Activated naive CD8-positive, alpha-beta T cell treated with anti-CD3 and anti-CD28 coated beads, Interleukin-2, amount 50 U/mL, for 16 hours (primary cell): Measurements from ENCODE around the gene THUMPD3.

Experiments
- DNase-seq: peaks from one replicate; pipeline ENCODE4 v3.0.0-alpha.2; 2020; ENCODE audit warnings: low read depth, low spot score

The THUMPD3 gene

DNA sequence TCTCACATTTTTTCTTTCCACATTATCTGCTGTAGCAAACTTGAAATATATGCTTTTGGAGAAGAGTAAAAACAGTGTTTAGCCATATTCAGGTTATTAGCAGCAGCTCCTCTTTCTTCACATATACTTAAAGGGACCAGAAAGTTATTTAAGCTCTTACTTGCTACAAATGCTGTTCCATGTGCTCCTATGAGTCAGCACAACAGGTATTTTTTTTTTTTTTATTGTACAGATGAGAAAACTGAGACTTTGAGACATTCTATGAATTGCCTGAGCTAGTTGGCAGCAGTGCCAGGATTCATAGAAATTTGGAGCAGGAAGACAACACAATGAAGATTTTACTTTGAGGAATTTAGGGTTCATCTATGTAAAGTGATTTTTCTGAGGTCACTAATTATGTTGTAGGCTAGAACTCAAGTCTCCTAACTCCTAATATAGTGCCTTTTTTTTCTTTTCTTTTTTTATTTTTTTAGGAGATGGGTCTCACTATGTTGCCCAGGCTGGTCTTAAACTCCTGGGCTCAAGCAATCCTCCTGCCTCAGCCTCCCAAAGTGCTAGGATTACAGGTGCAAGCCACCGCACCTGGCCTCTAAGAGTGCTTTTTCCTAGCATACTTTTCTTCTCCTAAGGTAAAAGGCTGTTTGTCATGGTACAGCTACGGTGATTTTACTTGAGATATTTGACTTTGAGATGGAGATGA is 58.1 kb downstream of the THUMPD3 start:
- DNase-seq = no peak

DNA sequence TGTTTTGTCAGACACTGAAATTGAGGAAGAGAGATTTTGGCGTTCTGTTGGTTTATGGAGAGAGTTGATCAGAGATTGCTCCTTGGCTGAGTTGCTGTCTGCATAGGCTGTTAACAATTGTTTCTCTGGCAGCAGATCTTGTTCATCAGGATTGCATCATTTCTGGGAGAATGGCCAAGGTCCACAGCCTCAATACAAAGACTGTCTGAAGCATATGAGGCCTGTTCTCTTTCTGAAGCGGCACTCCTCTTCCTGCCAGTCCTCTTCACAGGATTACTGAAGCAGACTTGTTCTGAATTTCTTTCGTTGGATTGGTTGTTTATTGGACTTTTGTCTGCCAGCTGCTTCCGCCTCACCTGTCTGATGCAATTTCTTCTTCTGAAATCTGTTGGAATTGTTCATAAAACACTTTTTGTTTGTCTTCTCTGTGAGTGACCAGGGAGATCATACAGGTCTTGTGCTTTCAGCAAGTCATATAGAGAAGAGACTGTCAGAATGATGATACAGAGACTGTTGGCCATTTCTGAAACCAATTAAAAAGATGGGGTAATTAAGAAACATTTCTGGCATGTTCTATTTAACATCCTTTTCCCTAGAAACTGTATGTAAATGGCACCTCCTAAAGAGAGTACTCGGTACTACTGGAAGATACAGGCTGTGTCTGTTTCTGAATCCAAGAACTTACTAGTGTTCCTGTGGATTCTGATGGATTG is 60.0 kb downstream of the THUMPD3 start:
- no peak for DNase-seq

DNA sequence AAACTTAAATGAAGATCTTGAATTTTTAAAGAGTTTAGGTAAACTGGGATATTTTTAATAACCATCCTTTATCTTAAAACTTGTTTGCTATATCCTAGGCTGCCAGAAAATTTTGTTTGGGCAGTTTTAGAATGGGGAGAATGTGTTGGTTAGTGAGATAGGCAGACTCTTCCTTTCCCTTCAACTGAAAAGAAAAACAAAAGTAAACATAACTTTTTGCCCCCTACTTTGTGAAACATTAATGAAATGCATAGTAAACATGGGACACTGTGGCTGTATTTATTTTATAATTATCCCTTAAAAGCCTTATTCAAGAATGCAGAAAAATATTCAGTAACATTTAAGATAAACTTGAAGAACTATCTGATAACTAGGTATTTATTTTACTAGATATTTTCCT is 65.6 kb downstream of the THUMPD3 start:
- DNase-seq = no peak

DNA sequence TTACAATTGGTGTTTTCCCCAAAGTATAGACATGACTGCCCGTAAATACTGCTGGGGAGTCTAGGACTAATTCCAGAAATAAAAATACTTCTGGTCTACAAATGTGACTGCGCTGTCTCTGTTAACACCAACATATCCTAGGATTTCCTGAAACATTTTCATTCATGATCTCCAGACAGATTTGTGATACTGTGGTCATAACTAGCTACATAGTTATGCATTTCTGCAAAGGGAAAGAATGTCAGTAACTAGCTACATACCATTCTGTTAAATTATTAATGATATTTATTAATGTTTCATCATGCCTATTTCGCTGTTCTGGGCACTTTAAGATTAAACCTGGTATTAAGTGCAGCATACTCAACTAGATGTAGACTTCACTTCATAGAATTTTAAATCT is 67.9 kb downstream of the THUMPD3 start:
- no peak for DNase-seq

DNA sequence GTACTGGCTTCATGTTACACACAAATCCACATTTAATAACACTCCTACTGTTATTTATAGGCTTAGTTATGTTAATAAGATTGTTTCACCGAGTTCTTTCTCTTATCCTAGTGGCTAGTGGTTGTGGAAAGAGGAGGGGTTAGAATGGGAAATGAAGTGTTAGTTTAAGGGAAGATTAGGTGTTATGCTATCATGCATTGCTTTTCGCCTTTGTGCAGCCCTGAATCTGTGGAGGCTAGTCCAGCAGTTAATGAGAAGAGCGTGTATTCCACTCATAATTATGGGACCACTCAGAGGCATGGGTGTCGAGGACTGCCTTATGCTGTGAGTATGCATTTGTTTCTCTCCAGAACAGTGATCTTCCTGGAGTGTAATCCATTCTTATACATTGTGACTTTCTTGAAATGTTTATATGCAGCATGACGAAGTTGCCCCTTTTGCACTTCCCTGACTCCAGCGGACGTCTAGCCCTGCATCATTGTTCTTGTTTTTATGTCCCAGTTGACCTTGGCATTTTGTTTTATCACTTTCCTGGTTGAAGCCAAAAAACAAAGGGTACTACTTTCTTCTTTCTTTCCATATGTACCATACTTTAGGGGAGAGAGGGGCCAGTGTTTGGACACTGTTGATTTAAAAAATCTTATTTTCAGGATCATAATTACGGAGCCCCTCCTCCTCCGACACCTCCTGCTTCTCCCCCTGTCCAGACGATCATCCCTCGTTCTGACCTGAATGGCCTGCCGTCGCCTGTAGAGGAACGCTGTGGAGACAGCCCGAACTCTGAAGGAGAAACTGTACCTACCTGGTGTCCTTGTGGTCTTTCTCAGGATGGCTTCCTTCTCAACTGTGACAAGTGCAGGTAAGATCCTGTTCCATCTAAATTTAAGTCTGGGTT is 71.0 kb downstream of the THUMPD3 start:
- no peak for DNase-seq

DNA sequence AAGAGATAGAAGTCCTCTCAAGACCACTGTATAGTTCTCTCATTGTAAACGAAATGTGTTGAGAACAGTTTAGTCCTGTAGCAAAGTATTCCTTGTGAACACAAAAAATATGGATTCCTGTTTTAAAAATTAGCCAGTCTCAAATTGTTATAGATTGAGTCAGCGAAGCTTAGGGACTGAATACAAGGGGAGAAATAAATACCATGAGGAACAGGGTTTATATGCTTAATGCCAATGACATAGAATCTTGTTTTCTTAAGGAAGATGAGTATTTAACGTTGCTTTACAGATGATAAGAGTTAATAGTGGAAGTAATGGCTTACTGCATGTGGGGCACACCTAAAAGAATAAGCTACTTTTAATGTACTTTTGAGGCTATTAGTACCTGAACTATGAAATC is 72.5 kb downstream of the THUMPD3 start:
- DNase-seq = no peak
